HG02870 (cell line): ENCODE measurements around the gene ZNF217.
"Not testable (repeated sequence)": the region's sequence is repeated elsewhere in the genome, so short reads cannot be mapped to it uniquely, and the experiment has no call there.

Experiments used
- ATAC-seq: cut with Tn5 transposase; IDR thresholded peaks from one replicate; pipeline ENCODE4 v1.9.1; 2021; ENCODE audit warnings: mild to moderate bottlenecking, moderate library complexity; ENCODE audit not compliant: unreplicated experiment

Gene ZNF217

DNA sequence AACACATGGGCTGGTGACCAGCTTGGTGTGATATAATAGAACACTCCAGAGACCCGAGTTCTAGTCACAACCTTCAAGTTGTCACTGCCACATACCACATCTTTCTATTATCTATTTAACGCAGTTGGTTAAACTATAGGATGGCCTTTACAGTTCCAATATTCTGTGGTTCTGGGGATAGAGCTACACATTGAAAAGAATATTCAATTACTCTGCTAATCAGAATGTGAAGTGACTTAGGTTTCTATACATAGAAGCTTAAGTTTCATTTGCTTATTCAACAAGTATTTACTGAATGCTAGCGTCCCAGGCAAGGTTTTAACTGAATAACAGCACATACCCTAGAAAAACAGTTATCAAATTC lies 9.1 kb downstream of the ZNF217 start:
- ATAC-seq, result not testable (repeated sequence)

DNA sequence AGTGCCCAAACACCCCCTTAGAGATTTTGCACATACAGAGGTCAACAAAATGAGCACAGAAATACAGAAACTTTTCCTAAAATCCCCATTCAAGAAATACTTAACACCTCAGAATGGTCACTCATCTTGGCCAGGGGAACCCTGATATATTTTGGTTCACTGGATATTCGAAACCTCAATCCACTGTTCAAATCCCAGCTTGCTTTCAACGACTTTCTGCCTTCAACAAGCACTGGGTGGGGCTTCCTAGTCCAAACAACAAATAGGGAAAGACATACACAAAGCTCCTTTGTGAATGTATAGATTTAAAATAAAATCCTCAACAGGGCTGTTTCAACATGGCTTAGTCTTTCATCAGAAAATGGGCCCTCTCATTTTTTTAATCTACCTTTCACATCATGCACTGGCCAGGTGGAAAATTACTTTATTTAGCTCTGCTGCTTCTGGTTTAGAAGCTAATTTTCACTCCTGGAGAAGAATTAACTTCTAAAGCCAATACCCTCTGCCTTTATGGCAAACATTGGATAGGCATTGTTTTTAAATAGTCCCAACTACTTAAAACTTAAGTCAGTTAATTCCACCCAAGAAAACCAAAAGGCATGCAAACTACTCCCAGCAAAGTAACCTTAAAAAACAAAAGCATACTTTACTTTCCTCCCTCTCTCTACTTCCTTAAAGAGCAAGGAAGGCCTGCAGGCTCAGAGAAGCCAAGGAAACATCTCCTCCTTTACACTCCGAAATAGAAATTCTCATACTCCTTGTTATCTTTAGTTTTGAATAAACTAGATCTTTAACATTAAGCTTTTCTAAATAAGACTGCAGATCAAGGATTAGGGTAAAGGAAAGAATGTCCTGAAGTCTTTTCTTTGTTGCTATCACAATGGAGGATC lies 9.7 kb downstream of the ZNF217 start:
- not testable (repeated sequence) for ATAC-seq

GRCh38 chr20:53582574-53583351 lies 10.9 kb downstream of the ZNF217 start:
- ATAC-seq, result no peak

DNA sequence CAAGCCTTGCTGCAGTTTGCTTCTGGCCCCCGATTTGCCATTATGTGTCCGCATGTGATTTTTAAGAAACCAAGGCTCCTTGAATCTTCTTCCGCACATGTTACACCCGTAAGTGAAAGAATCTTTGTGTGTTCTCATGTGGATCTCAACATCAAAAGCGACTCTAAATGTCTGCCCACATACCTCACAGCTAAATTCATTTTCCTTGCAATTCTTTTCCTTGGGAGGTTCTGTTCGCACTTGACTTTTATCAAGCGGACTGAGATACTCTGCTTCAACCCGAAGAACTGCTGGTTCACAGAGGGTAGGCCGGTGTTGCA lies 11.4 kb downstream of the ZNF217 start:
- no peak for ATAC-seq

GRCh38 chr20:53581444-53582250 lies 12.0 kb downstream of the ZNF217 start:
- ATAC-seq, result no peak

DNA sequence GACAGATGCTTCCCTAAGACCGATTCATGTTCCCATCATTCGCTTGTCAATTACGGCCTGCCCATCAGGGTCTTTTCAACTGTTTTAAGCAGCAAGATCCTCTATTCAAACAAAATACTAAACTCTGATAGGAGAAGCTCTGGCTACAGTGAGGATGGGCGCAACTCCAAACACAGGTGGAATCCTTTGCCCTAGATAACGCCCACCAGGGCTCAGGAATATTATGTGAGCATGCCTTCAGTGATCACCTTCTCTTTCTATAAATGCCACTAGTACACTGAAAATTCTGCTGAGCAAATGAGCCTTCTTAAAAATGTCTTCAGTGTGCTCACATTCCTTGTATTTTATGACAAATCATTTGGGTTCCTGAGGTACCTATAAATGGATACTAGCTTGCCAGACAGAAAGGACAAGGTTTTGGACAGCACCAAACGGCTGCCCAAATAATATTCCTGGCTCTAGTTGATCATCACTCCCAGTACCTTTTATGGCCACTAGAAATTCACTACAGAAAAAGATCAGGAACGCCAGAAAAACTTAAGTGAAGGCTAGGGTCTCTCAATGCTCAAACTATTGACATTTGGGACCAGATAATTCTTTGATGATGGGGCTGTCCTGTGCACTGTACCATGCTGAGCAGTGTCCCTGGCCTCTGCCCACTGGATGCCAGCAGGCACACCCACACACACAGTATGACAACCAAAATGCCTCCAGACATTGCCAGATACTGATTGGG lies 13.1 kb downstream of the ZNF217 start:
- no peak for ATAC-seq

- no peak for ATAC-seq
These were observed 13.9 kb downstream of the ZNF217 start for GRCh38 chr20:53579581-53580375.

- no peak for ATAC-seq
These were observed 14.4 kb downstream of the ZNF217 start for GRCh38 chr20:53579266-53579580.

DNA sequence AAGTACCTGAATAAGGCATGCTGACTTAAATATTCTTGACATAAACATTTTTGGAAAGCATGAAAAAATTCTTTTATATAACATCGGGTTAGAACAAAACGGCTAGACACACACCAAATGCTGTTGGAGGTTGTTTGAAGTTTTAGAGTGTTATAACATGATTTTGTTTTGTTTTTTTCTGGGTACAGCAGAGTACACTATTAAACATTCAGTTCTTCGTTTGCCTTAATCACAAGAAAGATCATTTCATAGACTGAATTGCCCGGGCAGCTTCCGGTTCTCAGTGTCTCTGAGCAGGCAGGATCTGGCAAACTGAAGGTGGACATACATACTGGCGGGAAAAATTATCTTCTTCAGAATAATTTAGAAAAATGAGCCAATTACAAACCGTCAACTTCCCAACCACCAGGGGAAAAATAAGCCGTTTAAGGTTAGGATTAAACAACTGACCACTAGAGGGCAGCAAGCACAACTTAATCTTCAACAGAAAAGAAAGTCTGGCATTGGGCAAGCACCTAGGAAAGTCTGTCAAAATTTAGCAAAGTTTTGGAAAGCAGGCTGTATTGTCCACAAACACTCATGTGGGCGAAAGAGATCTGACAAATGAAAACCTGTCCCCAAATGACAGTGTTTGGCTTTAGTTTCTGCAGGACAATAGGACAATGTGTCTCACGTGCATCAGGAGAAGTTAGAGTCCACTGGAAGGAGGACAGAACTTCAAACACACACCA lies 15.0 kb downstream of the ZNF217 start:
- peak; percentile 39 for ATAC-seq

- no peak for ATAC-seq
These were observed 16.9 kb downstream of the ZNF217 start for GRCh38 chr20:53576586-53577318.

DNA sequence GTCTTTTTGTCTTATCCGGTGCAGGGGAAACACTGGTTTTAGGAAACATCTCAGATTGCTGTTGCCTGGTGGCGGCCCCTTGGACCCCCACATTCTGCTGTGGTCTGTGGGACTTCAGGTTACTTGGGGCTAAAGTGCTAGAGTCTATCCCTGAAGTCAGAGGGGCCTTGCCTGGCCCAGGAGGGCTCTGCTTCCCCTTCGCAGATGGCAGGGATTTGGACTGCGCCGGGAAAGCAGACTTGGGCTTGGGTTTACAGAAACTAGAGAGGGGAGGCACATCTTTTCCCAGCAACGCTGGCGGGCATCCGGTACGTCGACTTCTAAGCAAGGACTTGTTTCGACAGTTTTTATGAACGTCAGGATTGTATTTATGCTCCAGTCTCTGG lies 17.5 kb downstream of the ZNF217 start:
- no peak for ATAC-seq

GRCh38 chr20:53575481-53576194 lies 18.0 kb downstream of the ZNF217 start:
- ATAC-seq, result no peak

DNA sequence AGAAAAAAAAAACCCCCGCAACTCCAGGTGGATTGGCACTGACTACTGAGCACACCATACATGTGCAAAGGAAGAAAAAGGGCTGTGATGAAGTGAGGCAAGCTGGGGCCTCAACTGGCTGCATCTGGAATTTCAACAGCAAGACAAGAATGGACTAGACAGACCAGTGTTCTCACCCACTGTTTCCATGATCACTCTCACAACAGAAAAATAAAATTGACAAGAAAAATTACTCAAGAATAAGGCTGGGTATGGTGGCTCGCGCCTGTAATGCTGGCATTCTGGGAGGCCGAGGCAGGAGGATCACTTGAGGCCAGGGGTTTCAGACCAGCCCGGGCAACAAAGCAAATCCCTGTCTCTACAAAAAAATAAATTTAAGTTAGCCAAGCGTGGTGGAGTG lies 18.8 kb downstream of the ZNF217 start:
- ATAC-seq, result no peak

- ATAC-seq, result no peak
These were observed 19.3 kb downstream of the ZNF217 start for GRCh38 chr20:53574259-53574789.

- no peak for ATAC-seq
These were observed 21.9 kb downstream of the ZNF217 start for GRCh38 chr20:53571555-53572286.

DNA sequence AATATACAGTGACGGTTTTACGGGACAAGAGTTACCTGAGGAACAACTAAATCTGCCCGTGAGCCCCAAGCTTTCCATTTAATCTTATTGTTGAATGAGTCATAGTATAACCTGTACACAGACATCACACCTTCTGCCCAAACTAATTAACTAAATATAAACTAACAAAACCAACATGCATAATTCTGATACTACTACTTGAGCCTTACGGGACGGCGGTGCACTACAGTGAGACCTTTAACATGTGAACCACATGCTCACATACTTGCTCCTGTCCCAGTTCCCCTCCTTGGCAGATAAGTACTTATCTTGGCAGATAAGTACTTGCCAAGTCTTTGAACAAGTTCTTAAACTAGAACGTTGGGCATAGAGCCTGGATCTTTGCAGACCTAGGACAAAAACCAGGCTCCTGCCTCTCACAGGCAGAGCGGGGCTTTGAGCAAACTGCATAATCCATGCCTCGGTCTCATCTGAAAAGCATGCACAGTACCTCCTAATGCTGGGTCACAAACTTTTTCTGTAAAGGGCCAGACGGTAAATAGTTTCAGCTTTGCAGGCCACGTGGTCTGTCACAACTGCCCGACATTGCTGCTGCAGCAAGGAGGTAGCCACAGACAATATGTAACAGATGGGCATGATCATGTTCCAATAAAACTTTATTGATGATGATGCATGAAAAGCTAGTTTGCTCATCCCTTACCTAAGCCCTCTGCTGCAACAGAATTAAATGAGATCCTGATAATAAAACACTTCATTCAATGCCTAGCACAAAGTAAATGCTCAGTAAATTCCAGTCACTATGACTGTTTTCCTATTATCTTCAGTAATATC lies 23.0 kb downstream of the ZNF217 start:
- no peak for ATAC-seq
